WTC11 (cell line): ENCODE data around the gene RFPL4A. TPM values are rescaled to one million over a fixed set of nuclear protein-coding genes. Genes with fewer than 3 reads are reported as not detected.
"Not testable (repeated sequence)": the region's sequence is repeated elsewhere in the genome, so short reads cannot be mapped to it uniquely, and the experiment has no call there.

Experiments
- ATAC-seq: fragments of 200-7000 bp; cut with Tn5 transposase; 2 replicates; pipeline ENCODE4 v1.10.0; 2021; ENCODE audit warnings: mild to moderate bottlenecking, moderate library complexity
- Bru-seq: library from RNA; stranded (reverse); fragments of 400-500 nt; gene quantifications from one replicate; lab custom pipeline; 2021; lab: Mats Ljungman, UMichigan
- CTCF ChIA-PET: fragments of 300-600 bp; sonication (Branson Sonifier 250); formaldehyde crosslinking; loops from one replicate; lab custom pipeline; 2021; ENCODE audit warnings: antibody characterized with exemption; lab: Charles Lee
- POLR2A ChIA-PET: fragments of 350-600 bp; sonication (Branson Sonifier 250); formaldehyde crosslinking; loops from one replicate; lab custom pipeline; 2021; ENCODE audit warnings: antibody characterized with exemption; lab: Charles Lee
- DNase-seq: peaks from one replicate; pipeline ENCODE4 v3.0.0; 2021; ENCODE audit warnings: low spot score
- H3K27ac Mint-ChIP-seq: 2 replicates; pipeline ENCODE4 v1.8.0; 2021; ENCODE audit warnings: mixed read lengths
- H3K27me3 Mint-ChIP-seq: 2 replicates; pipeline ENCODE4 v1.8.0; 2021; ENCODE audit warnings: low read depth, mild to moderate bottlenecking, moderate library complexity, mixed read lengths
- H3K36me3 Mint-ChIP-seq: 2 replicates; pipeline ENCODE4 v1.8.0; 2021; ENCODE audit warnings: mixed read lengths
- H3K4me1 Mint-ChIP-seq: 2 replicates; pipeline ENCODE4 v1.8.0; 2022; ENCODE audit warnings: mixed read lengths
- H3K4me3 Mint-ChIP-seq: 2 replicates; pipeline ENCODE4 v1.8.0; 2021; ENCODE audit warnings: mild to moderate bottlenecking, moderate library complexity, mixed read lengths
- H3K9me3 Mint-ChIP-seq: 2 replicates; pipeline ENCODE4 v1.8.0; 2021; ENCODE audit warnings: mixed read lengths
- EMX1 ChIP-seq: fragments of 250-450 bp; sonication (Bioruptor Pico); IDR thresholded peaks from 2 replicates; pipeline ENCODE4 v1.8.0; 2021; ENCODE audit warnings: mild to moderate bottlenecking
- ESRRA ChIP-seq: sonication (generic); formaldehyde crosslinking; IDR thresholded peaks from 2 replicates; pipeline ENCODE4 v1.8.1; 2022; ENCODE audit warnings: mild to moderate bottlenecking, missing genetic modification reagents, borderline replicate concordance
- FOXP1 ChIP-seq: sonication (generic); formaldehyde crosslinking; IDR thresholded peaks from 2 replicates; pipeline ENCODE4 v1.8.0; 2022; ENCODE audit warnings: missing genetic modification reagents, mild to moderate bottlenecking, moderate library complexity, borderline replicate concordance
- GABPB1 ChIP-seq: sonication (generic); formaldehyde crosslinking; IDR thresholded peaks from 2 replicates; pipeline ENCODE4 v1.8.1; 2023; ENCODE audit warnings: mild to moderate bottlenecking, missing genetic modification reagents
- IRF2 ChIP-seq: sonication (generic); formaldehyde crosslinking; IDR thresholded peaks from 2 replicates; pipeline ENCODE4 v1.8.0; 2022; ENCODE audit warnings: low read depth, missing genetic modification reagents, borderline replicate concordance
- NFATC4 ChIP-seq: fragments of 250-450 bp; sonication (Bioruptor Pico); IDR thresholded peaks from 2 replicates; pipeline ENCODE4 v1.9.0; 2021; ENCODE audit warnings: mild to moderate bottlenecking
- NR2C2 ChIP-seq: sonication (generic); formaldehyde crosslinking; IDR thresholded peaks from 2 replicates; pipeline ENCODE4 v1.8.0; 2022; ENCODE audit warnings: mild to moderate bottlenecking, missing genetic modification reagents
- TEAD1 ChIP-seq: sonication (generic); formaldehyde crosslinking; IDR thresholded peaks from 2 replicates; pipeline ENCODE4 v1.8.0; 2022; ENCODE audit warnings: mild to moderate bottlenecking, missing genetic modification reagents
- ZNF138 ChIP-seq: sonication (generic); formaldehyde crosslinking; conservative IDR thresholded peaks from 2 replicates; pipeline ENCODE4 v1.8.1; 2022; ENCODE audit warnings: mild to moderate bottlenecking, moderate library complexity, missing genetic modification reagents
- ZNF219 ChIP-seq: sonication (generic); formaldehyde crosslinking; IDR thresholded peaks from 2 replicates; pipeline ENCODE4 v1.8.0; 2023; ENCODE audit warnings: missing genetic modification reagents, mild to moderate bottlenecking, borderline replicate concordance
- long read RNA-seq, 3 experiments: library from RNA in 1 of 3; library from capped mRNA in 1 of 3; library from polyadenylated mRNA in 1 of 3; unstranded in 2 of 3; stranded (forward) in 1 of 3; transcript quantifications; one replicate each; pipeline ENCODE4 v2.0.0, GENCODE V29; 2021
- total RNA-seq: library from RNA; stranded (reverse); gene quantifications from 3 replicates; pipeline ENCODE4 v1.2.3, GENCODE V29; 2021
- TF ChIP-seq, protein P1 (sequence below): fragments of 250-450 bp; sonication (Bioruptor Pico); conservative IDR thresholded peaks from 2 replicates; pipeline ENCODE4 v1.9.0; 2021; ENCODE audit warnings: mild to moderate bottlenecking
- TF ChIP-seq, protein P2 (sequence below): sonication (generic); formaldehyde crosslinking; IDR thresholded peaks from 2 replicates; pipeline ENCODE4 v1.8.1; 2022; ENCODE audit warnings: low read depth, missing genetic modification reagents, borderline replicate concordance
- TF ChIP-seq, protein P3 (sequence below): sonication (generic); formaldehyde crosslinking; IDR thresholded peaks from 2 replicates; pipeline ENCODE4 v1.8.0; 2022; ENCODE audit warnings: mild to moderate bottlenecking, missing genetic modification reagents
- TF ChIP-seq, protein P4 (sequence below): fragments of 250-450 bp; sonication (Bioruptor Pico); IDR thresholded peaks from 2 replicates; pipeline ENCODE4 v1.9.0; 2021; ENCODE audit warnings: mild to moderate bottlenecking, borderline replicate concordance
- TF ChIP-seq, protein P5 (sequence below): sonication (generic); formaldehyde crosslinking; IDR thresholded peaks from 2 replicates; pipeline ENCODE4 v1.8.1; 2022; ENCODE audit warnings: missing genetic modification reagents, borderline replicate concordance
- TF ChIP-seq, protein P6 (sequence below): sonication (generic); formaldehyde crosslinking; conservative IDR thresholded peaks from 2 replicates; pipeline ENCODE4 v1.8.1; 2022; ENCODE audit warnings: mild to moderate bottlenecking, missing genetic modification reagents

Gene RFPL4A
- total RNA-seq, result not detected in 3 replicates
- not detected for Bru-seq, nascent RNA
- long read RNA-seq, experiment 1, result 0 reads
- long read RNA-seq, experiment 2, result 0 reads
- long read RNA-seq, experiment 3, result 0 reads

DNA sequence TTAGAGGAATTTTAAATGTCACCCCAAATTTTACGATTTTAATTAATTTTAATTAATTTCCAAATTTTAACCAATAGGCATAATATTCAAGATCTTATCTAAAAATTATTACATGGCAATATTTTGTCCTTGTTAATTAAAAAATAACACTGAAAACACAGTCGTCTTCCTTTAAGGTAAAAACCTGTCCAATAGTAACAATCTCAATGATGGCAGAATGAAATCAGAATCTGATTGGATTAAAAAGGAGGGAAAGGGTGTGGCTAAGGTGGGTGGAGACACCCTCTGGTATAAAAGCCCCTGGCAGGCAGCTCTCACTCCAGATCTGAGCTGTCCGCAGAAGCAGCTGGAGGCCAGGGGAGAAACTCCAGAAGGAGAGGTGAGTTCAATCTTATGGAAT lies at the start of gene RFPL4A:
Gene RFPL4A, plus strand, starts transcription at position 301 of the 400 bp plus-strand sequence. CDS start 2,704 bp downstream, outside the sequence.
- DNase-seq, H3K27ac Mint-ChIP-seq, POLR2A ChIA-PET, CTCF ChIA-PET, ATAC-seq, H3K4me3 Mint-ChIP-seq, H3K4me1 Mint-ChIP-seq: not testable (repeated sequence)
- Mint-ChIP-seq H3K36me3 (peaks cover 61% of the 10 kb centered on the region), H3K27me3 (peaks cover 19% of the 10 kb centered on the region), H3K9me3 (peaks cover 71% of the 10 kb centered on the region)

DNA sequence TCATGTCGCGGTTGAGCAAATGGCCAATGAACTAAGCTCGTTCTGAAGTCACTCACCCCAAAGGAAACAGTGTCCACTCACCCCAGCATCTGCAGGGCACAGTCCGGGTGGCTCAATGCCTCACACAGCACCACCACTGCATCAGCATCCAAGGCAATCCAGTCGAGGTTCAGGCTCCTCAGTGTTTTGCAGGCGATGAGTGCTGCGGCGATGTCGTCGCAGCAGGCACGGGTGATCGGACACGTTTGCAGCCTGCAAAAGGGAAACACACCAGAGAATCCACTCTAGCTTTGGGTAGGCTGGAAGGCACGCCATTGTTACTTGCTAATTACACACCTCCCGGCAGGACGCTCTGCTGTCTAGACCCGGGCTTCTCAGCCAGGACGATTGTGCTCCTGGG lies 47.2 kb upstream of the RFPL4A start:
- Mint-ChIP-seq H3K4me1 (no peaks in the 10 kb centered on the region), H3K4me3 (no peak overlapping the region), H3K27me3 (peaks cover 49% of the 10 kb centered on the region), H3K9me3 (peaks cover 77% of the 10 kb centered on the region), H3K36me3 (peaks cover 36% of the 10 kb centered on the region), H3K27ac (no peak overlapping the region)
- ChIA-PET CTCF (no interaction called here), POLR2A (no interaction called here)
- no peak for ATAC-seq
- DNase-seq, result no peak
- TF ChIP-seq ESRRA (CRISPR knock-in tag), result no peak
- no peak for TF ChIP-seq NFATC4 (CRISPR knock-in tag)
- TF ChIP-seq, protein P1, sequence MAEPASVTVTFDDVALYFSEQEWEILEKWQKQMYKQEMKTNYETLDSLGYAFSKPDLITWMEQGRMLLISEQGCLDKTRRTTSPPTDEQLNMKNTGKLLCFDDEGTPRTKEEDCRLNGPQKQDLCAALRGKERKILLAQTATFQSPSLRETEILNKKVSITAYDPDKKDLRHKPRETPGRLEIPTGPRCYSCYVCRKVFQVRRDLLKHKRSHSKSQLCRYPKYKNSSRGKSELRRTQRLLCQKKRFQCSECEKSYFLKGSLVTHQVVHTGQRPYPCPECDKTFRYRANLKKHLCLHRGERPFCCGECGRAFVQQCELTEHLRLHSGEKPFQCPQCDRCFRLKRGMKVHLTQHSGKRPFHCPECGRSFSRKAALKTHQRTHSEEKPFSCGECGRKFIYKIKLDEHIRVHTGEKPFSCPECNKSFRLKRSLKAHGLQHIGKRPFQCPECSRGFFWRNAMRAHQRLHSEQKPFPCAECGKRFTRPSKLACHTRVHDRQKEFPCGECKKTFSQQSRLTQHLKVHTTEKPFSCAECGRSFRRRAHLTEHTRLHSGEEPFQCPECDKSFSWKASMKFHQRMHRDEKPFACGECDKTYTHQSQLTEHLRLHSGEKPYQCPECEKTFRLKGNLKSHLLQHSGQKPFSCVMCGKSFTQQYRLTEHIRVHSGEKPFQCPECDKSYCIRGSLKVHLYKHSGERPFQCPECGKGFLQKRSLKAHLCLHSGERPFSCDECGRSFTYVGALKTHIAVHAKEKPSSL, result no peak
- no peak for TF ChIP-seq TEAD1 (CRISPR knock-in tag)
- TF ChIP-seq, protein P2, sequence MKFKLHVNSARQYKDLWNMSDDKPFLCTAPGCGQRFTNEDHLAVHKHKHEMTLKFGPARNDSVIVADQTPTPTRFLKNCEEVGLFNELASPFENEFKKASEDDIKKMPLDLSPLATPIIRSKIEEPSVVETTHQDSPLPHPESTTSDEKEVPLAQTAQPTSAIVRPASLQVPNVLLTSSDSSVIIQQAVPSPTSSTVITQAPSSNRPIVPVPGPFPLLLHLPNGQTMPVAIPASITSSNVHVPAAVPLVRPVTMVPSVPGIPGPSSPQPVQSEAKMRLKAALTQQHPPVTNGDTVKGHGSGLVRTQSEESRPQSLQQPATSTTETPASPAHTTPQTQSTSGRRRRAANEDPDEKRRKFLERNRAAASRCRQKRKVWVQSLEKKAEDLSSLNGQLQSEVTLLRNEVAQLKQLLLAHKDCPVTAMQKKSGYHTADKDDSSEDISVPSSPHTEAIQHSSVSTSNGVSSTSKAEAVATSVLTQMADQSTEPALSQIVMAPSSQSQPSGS (CRISPR knock-in tag), result no peak
- no peak for TF ChIP-seq ZNF138 (CRISPR knock-in tag)
- no peak for TF ChIP-seq NR2C2
- TF ChIP-seq IRF2, result no peak
- TF ChIP-seq, protein P3, sequence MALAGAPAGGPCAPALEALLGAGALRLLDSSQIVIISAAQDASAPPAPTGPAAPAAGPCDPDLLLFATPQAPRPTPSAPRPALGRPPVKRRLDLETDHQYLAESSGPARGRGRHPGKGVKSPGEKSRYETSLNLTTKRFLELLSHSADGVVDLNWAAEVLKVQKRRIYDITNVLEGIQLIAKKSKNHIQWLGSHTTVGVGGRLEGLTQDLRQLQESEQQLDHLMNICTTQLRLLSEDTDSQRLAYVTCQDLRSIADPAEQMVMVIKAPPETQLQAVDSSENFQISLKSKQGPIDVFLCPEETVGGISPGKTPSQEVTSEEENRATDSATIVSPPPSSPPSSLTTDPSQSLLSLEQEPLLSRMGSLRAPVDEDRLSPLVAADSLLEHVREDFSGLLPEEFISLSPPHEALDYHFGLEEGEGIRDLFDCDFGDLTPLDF (CRISPR knock-in tag), result no peak
- no peak for TF ChIP-seq EMX1 (CRISPR knock-in tag)

DNA sequence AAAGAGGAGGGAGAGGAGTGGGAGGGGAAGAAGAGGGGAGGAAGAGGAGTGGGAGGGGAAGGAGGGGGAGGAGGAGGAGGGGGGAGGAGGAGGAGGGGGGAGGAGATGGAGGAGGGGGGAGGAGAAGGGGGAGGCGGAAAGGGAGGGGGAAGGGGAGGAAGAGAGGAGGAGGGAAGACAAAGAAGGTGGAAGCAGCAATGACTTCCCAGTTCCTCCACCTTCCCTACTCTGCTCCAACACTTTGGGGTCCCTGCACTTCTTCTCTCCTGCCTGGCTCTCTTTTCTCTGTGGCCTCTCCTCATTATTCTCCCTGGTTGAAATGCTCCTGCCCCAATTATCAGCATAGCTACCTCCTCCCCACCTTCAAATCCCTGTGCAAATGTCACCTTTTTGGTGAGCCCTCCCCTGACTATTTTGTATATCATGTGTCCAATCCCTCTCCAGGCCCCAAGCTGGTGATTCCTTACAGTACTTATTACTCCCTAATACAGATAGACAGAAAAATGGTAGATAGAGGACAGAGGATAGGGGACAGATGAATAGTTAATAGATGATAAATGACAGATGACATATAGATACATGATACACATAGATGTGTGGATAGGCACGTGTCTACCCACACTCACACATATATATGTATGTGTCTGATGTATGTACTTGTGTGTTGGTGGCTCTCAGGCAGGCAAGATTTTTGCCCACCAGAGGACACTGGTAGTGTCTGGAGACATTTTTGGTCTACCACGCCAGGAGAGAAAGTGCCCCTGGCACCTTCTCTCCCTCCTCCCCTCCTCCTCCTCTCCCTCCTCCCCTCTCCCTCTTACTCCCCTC lies 45.9 kb upstream of the RFPL4A start:
- DNase-seq, result no peak
- ATAC-seq, result no peak
- Mint-ChIP-seq H3K27ac (no peak overlapping the region), H3K27me3 (peaks cover 47% of the 10 kb centered on the region), H3K4me1 (no peaks in the 10 kb centered on the region), H3K9me3 (peaks cover 79% of the 10 kb centered on the region), H3K4me3 (no peak overlapping the region), H3K36me3 (peaks cover 46% of the 10 kb centered on the region)
- ChIA-PET POLR2A (no interaction called here), CTCF (no interaction called here)
- TF ChIP-seq, protein P4, sequence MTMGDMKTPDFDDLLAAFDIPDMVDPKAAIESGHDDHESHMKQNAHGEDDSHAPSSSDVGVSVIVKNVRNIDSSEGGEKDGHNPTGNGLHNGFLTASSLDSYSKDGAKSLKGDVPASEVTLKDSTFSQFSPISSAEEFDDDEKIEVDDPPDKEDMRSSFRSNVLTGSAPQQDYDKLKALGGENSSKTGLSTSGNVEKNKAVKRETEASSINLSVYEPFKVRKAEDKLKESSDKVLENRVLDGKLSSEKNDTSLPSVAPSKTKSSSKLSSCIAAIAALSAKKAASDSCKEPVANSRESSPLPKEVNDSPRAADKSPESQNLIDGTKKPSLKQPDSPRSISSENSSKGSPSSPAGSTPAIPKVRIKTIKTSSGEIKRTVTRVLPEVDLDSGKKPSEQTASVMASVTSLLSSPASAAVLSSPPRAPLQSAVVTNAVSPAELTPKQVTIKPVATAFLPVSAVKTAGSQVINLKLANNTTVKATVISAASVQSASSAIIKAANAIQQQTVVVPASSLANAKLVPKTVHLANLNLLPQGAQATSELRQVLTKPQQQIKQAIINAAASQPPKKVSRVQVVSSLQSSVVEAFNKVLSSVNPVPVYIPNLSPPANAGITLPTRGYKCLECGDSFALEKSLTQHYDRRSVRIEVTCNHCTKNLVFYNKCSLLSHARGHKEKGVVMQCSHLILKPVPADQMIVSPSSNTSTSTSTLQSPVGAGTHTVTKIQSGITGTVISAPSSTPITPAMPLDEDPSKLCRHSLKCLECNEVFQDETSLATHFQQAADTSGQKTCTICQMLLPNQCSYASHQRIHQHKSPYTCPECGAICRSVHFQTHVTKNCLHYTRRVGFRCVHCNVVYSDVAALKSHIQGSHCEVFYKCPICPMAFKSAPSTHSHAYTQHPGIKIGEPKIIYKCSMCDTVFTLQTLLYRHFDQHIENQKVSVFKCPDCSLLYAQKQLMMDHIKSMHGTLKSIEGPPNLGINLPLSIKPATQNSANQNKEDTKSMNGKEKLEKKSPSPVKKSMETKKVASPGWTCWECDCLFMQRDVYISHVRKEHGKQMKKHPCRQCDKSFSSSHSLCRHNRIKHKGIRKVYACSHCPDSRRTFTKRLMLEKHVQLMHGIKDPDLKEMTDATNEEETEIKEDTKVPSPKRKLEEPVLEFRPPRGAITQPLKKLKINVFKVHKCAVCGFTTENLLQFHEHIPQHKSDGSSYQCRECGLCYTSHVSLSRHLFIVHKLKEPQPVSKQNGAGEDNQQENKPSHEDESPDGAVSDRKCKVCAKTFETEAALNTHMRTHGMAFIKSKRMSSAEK (CRISPR knock-in tag), result no peak
- TF ChIP-seq GABPB1 (no peak), FOXP1 (CRISPR knock-in tag) (no peak), ZNF219 (CRISPR knock-in tag) (no peak)
- TF ChIP-seq, protein P5, sequence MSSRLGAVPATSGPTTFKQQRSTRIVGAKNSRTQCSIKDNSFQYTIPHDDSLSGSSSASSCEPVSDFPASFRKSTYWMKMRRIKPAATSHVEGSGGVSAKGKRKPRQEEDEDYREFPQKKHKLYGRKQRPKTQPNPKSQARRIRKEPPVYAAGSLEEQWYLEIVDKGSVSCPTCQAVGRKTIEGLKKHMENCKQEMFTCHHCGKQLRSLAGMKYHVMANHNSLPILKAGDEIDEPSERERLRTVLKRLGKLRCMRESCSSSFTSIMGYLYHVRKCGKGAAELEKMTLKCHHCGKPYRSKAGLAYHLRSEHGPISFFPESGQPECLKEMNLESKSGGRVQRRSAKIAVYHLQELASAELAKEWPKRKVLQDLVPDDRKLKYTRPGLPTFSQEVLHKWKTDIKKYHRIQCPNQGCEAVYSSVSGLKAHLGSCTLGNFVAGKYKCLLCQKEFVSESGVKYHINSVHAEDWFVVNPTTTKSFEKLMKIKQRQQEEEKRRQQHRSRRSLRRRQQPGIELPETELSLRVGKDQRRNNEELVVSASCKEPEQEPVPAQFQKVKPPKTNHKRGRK, result no peak
- TF ChIP-seq, protein P6, sequence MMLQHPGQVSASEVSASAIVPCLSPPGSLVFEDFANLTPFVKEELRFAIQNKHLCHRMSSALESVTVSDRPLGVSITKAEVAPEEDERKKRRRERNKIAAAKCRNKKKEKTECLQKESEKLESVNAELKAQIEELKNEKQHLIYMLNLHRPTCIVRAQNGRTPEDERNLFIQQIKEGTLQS (CRISPR knock-in tag), result no peak
